Measurements from ENCODE around the gene UXT.

DNA sequence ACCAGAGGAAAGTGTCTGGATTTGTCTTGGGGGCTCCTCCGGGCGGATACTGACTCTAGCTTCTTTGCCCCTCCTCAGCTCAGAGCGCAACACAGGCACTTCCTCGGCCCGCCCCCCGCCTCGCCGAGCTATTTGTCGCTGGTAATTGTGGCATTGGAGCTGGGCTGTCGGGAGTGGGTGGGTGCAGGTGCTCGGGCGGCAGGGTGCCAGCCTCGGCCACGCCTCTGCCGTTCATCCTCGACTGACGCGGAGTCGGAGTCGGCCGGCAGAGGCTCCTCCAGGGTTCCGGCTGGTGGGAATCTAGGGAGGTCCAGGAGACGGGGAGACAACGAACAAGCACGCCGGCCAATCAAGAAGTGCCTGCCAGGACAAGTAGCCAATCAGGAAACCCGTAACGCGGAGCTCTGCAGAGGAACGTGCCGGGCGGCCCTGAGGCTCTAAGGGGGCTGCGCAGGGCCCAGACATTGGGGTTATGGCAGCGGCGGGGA lies 35.4 kb downstream of the UXT start:
- TF ChIP-seq EZH2 (IDR thresholded peaks at IDR 0.05; ENCODE audit: insufficient read depth, low read length): no peak
- TF ChIP-seq, protein P1, sequence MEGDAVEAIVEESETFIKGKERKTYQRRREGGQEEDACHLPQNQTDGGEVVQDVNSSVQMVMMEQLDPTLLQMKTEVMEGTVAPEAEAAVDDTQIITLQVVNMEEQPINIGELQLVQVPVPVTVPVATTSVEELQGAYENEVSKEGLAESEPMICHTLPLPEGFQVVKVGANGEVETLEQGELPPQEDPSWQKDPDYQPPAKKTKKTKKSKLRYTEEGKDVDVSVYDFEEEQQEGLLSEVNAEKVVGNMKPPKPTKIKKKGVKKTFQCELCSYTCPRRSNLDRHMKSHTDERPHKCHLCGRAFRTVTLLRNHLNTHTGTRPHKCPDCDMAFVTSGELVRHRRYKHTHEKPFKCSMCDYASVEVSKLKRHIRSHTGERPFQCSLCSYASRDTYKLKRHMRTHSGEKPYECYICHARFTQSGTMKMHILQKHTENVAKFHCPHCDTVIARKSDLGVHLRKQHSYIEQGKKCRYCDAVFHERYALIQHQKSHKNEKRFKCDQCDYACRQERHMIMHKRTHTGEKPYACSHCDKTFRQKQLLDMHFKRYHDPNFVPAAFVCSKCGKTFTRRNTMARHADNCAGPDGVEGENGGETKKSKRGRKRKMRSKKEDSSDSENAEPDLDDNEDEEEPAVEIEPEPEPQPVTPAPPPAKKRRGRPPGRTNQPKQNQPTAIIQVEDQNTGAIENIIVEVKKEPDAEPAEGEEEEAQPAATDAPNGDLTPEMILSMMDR (IDR thresholded peaks at IDR 0.05; ENCODE audit: insufficient read depth, low read depth, low read length): no peak
